Fibroblast of skin of left biceps (primary cell): ENCODE results near the gene ERC1.

Experiments used
- DNase-seq, 2 experiments: peaks; one replicate each; pipeline ENCODE4 v3.0.0-alpha.2; 2013; ENCODE audit warnings: low read depth in 2 of 2

Gene ERC1

DNA sequence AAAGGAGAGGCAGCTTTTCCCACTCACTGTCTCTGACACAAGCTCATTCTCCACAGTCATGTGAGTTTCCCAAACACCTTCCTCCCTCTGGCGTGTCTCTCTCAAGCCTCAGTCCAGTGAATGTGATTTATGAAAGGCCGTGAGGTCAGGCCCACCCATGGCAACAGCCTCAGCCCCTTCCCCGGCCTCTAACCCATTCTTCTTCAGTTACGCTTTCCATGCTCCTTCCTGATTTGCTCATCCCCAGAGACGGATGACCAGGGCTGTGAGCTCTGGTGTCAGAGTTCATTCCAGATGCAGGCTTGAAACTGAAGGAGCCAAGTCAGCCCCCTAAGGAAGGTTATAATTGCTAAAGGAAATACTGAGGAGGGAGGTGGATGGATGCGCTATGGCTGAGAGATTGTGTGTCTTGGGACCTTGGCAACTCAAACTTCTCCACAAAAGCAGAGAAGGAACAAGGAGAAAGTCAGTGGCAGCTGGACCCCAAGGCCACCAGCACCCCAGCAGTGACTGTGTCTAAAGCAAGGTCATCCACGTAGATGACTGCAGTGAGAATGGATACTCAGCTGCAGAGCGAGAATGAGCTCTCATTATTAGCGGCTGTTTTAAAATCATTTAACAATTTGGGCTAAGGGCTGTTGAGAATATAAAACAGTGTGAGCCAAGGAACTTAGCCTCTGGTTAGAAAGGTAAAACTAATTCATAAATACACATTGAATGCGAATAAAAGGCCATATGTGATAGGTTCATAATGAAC is 519.2 kb downstream of the ERC1 start:
- no peak for DNase-seq

DNA sequence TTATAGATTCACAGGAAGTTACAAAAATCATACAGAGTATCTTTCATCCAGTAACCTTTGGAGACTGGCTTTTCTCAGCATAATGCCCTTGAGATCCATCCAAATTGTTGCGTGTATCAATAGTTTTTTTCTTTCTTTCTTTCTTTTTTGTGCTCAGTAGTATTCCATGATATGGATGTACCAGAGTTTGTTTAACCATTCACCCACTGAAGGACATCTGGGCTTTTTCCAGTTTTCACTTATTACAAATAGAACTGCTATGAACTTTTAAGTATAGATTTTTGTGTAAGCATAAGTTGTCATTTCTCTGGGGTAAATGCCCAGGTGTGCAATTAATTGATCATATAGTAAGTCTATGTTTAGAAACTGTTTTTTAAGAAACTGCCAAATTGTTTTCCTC is 524.0 kb downstream of the ERC1 start:
- no peak for DNase-seq

DNA sequence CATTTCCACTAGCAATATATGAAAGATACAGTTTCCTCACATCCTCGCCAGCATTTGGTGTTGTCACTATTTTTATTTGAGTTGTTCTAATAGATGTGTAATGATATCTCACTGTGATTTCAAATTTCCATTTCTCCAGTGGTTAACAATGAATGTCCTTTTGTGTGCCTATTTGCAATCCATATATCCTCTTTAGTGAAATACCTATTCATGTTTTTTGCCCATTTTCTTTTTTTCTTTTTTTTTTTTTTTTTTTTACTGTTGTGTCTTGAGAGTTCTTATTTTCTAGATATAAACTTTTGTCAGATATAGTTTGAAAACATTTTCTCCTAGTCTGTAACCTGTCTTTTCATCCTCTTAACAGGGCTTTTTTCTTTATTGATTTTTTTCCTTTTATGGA is 524.4 kb downstream of the ERC1 start:
- no peak for DNase-seq

DNA sequence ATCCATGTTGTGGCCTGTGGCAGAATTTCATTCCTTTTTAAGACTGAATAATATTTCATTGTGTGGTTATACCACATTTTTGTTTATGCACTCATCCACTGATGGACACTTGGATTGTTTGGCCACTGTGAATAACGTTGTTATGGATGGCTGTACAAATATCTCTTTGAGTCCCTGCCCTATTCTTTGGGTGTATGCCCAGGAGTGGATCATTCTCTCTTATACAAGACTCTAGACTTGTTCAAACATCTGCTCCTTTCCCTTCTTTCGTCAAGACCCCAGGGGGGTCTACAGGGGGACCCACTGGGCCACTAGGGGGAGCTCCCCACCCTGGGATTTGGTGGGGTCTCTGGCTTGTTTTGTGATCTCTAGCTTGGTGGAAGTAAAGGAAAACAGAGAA is 526.0 kb downstream of the ERC1 start:
- DNase-seq: peak in 1 of 2 experiments; percentile 41

DNA sequence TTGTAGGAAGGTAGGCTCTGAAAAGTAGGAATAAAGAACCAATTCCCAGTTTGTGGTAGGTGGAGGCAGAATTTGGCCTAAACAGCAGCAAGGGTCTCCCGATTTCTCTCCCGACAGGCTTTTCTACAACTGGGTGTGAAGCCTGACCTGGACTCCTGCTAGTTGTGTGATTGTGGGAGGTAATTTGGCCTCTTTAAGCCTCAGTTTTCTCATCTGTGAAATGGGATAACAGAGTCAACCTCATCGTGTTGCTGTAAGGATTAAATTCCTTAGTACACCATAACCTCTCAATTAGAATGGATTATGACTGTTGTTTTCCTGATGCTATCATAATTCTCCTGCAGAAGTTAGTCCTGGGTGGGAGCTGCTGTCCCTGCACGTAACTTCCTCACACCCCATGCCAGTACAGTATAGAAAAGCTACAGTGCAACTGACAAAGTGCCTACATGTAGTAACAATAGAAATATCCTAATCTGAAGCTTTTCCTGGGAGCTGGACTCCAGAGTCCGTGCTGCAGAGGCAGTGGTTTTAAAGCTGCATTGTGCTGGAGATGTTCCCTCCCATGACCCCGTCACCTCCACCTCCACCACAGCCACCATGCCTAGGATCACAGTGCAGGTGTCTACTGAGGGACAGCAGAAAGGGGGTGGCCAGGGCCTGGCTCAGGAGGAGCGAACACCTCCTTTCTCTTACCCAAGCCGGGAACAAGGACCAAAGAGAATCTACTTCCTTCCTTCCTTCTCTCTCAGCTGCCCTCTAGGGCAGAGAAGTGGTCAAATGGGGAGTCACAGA is 526.9 kb downstream of the ERC1 start:
- no peak for DNase-seq

DNA sequence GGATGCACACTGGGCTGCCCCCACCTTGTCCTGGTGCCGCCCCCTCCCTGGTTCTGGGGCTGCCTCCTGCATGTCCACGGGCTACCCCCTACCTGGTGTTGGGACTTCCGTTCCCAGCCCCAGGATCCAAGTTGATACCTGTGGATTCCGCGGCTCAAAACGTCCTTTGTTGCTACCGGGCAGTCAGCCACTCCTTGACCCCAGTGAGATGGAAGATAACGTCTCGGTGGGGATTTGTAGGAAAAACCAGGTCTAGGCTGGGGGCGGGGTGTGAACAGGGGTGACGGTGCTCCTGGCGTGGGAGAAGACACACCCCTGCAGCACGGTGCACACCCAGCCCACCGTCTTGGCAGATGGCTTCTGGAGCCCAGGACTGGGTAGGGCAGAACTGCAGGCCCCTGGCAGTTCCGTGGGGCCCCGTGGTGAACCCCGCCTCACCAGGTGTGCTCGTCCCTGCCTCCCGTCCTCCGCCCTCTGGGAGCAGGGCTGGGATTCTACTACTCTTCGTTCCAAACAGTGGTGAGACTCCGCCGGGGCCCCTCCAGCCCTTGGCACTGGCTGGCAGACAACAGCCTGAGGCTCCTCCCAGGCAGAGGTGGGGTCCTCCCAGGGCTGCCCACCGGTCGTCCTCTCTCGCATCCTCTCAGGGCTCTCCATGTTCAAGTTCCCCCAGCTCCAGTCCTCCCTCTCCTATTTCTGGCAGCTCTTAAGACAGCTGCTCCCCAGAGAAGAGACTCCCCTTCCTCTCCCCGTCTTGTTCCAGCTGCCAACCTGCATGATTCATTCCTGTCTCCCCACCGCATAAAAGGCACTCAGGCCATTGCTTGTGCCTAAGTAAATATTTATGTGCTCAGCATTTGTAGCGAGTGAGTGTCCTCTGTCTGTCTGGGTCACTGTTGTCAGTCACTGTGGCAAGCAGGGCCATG is 527.8 kb downstream of the ERC1 start:
- no peak for DNase-seq

DNA sequence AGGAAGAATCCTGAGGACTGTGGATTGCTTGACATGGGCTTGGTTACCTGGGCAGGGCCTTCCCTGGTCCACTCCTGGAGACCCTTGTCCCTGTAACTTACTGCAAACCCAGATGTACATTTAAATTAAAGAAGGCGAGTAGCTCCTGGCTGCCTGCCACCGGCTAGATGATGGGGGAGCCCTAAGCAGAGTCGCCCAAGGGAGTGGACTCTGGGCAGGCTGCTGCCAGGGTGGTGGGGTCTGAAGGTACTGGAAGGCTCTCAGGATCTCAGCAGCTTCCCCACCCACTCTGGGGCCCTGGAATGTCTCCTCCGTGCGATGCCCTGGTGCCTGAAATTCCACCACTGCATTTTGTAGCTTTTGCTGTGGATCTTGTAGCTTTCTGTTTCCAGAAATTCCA is 528.6 kb downstream of the ERC1 start:
- no peak for DNase-seq

DNA sequence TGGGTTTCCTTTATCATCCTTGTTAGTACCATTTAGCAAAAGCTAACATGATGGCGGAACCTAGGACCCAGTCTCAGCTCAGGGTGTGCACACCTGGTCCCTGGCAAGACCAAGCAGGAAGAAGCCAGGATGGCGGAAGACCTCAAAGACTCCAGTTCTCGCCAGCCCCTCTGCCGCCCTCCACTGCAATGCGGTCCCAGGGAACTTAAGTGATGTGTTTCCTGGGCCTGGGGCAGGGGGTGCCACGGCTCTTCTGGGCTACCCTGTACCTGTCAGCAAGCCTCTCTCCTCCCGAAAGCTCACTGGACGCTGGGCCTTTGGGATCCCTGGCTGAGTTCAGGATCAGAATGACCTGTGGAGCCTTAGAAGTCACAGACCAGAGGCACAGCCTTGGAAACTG is 532.0 kb downstream of the ERC1 start:
- no peak for DNase-seq

DNA sequence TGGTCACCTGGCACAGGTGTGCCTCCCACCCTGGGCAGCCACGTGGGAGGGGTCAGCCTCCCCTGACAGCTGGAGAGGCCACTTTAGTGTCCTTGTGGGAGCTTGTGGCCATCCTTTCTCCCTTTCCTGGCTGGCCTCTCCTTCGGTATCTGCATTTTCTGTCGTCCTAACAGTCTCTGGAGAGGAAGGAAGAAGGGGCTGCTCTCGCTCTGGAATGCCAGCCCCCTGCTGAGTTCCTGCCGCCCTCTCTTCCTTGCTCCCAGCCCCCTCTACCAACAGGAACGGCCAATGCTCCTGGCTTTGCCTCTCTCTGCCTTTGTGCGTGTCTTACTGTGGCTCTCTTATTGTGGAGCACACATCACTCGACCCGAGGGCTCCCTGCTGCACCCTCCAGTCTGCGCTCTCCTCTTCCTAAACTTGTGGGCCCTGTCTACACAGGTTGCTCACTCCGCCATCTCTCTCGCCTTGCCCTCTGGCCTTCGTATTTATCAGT is 532.6 kb downstream of the ERC1 start:
- no peak for DNase-seq

DNA sequence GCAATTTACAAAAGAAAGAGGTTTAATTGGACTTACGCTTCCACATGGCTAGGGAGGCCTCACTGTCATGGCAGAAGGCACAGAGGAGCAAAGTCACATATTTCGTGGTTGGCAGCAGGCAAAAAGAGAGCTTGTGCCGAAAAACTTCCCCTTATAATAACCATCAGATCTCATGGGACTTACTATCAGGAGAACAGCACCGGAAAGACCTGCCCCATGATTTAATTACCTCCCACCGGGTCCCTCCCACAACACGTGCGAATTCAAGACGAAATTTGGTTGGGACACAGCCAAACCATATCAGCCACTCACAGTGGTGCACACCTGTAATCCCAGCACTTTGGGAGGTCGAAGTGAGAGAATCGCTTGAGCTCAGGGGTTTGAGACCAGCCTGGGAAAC is 534.8 kb downstream of the ERC1 start:
- no peak for DNase-seq

DNA sequence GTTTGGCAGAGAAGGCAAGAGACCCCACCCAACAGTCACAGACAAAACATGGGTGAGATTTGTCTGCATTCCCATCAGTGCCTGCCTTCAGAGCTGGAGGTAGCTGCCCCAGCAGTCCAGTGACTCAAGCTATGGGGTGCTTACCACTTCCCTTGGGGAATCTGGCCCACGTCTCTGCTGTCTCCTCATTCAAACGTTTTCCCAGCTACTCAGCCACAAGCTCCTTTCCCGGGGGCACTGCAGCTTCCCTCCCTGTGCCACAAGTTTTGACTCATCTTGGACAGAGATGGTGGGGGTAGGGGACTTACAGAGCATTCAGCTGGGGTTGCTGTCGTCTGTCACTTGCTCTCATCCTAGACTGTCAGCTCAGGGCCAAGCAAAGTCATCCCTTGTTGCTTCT is 536.8 kb downstream of the ERC1 start:
- no peak for DNase-seq

DNA sequence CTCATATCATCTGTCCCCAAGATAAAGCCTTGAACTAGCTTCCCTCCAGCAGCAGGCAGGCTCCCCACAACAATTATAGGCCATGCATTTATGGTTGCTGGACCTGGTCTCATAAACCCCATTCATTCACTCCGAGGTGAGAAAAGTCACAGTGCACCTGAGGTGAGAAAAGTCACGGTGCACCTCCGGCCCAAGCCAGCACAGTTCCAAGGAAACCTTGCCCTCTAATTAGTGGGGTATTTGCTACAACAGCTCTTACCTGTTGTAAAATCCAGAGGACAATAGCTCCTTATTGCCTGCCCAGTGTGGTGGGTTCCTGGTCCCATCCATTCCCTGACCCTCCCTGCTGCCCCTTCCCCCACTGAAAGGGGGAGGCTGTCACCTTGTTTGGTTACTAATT is 537.8 kb downstream of the ERC1 start:
- DNase-seq: no peak

DNA sequence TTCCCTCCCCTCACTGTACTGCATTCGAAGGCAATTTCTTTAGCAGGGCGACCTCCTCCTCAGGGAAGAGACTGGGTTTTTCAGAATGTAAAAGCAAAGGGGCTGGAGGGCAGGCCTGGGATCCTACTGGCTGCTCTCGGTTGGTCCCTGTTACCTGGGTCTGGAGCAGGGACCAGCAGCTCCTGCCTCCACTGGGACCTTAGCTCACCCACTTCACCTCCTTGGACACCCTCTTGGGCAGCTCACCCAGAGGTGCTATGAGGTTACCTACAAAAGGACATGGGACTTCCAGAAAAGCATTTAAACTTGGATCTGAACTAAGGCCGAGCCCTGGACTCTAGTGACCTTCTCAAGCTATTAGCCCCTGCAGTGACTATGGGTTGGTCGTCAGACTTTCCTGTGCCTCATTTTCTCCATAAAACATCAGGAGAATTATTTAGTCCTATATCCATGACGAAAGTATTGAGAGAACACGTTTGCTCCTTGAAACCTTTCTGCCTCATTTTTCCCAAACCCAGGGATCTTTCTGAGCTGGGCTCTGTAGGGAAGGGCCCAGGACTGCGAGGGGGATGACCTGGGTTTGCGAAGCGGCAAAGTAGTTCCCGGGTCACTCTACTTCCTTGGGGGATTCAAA is 538.3 kb downstream of the ERC1 start:
- DNase-seq: no peak

DNA sequence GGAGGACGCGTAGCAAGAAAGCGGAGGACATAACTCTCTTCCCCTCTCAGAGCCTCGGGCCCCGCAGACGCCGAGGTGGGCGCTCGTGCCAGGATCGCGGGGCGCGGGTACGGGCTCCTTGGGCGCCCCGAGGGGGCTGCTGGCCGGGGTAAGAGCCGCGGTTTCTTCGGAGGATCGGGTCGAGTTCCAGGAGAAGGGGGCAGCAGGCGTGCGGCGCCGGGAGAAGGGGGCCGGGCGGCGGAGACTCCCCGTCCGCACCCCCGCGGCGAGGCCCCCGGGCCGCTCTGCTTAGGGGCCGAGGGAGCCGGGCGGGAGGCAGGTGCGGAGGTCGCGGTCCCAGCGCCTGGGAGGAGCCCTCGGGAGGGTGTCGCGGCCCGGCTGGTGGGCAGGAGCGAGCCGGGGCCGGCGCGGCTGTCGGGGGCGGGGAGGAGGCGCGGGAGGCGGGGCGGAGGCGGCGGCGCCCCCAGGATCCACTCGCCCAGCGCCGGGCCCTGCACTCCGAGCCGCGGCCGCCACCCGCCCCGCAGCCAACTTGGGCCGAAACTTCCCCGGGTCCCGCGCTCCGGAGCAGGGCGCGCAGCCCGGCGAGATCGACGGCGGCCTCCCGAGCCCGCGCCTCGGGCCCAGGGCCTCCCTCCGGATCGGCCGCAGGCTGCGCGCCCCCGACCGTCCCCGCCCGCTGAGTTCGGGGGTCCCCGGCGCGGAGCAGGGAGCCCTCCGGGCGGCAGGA is 539.0 kb downstream of the ERC1 start:
- no peak for DNase-seq

DNA sequence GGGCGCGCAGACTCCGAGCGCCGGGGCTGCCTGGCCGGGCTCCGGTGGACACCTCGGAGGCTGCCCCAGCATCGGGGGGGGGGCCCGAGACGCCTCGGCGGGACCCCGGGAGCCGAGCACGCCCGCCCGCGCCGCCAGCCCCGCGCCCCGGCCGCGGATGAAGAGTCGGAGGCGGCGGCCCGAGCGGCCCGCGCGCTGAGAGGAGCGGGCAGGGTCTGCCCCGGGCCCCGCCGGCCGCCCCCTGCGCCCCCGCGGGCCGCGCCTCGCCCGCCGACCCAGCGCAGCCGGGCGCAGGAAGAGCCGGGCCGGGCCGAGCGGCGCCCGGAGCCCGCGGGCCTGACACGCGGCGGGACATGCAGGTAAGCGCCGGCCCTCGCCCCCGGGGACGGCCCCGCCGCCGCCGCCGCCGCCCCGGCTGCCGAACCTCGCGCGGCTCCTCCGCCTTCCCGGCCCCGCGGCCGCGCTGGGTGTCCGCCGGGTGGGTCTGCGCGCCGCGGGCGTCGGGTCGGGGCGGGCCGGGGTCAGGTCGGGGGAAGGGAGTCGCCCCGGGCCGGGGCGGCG is 539.6 kb downstream of the ERC1 start:
- no peak for DNase-seq

DNA sequence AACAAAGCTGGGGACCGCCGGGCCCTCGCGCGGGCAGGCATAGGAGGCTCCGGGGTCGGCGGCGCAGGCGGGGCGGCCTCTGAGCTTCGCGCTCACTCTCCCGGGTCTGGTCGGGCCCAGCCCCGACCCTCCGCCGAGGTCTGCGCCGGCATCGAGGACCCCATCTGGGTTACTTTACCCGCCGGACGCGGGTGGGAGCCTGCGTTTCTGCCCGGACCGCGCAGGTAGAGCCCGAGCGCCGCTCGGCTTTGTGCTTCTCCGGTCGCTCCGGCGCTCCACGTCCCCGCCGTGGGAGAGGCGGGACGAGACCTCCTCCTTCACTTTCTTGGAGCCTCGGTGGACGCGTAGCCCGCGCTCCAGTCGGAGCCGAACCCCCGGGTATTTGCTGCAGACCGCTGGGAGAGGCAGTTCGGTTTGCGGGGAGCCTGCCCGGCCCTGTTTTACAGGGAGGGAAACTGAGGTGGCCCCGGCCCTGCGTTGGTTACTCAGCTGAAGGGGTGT is 540.2 kb downstream of the ERC1 start:
- DNase-seq: no peak

DNA sequence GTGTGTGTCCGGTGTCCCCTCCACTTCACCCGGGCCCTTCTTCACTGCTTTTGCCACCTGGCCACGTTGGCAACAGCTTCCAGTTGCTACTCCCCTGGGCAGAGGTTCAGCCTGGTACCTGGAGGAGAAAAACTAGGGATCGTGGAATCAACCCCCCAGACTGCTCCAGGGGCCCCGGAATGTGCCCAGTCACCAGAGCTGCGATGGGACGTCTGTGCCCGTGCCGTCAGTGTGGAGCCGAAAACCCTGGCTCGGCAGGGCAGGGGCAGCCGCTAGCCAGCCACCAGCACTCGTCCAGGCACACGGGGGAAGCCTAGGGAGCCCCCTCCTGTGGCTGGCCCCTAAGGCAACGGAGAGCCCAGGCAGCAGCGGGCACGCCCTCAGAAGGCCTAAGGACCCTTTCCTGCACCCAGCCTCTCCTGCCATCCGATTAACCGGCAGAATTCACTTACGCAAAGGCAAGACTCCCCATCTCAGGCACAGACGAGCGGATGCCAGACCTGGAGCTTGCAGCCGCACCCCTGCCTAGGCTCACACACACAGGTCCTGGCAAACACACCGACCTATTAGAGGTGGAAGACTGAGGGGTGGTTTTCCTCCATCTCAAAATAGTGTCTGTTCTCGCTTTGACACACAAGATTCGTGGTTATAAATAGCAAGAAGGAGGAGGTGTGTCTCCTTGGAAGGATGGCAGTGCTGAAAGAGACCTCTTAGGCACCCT is 540.8 kb downstream of the ERC1 start:
- no peak for DNase-seq

DNA sequence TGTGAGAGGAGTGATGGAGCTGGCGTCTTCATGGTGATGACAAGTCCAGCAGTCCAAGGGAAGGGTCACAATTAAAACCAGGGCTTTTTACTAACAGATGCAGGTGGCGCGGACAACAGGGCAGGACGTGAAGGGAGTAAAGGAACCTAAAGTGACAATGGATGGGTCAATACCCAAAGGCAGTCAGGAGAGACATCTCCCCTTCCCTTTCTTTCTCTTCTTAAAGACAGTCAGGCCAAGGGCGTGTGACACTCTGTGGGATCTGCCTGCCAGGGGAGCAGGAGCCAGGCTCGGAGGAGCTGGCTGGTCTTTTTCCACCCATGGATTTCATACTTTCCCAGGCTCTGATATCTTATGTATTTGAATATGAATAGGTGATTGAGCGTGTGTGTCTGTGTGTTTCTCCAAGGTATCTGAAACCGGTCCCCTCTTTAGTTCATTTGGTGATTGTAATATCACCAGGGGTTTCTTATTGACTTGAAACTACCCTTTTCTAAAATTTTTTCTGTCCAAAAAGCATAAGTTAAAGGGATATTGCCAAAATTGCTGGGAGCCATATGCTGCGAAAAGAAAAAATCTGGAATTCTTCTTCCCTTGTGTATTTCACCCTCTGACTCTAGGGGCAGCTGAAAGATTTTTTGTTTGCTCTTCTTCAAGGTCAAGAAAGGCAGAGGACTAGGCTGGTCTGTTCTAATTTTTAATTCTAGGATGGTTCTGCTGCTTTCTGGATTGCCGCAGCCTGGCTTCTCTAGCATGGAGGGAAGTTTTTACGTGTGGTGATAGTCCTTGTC is 541.5 kb downstream of the ERC1 start:
- no peak for DNase-seq

DNA sequence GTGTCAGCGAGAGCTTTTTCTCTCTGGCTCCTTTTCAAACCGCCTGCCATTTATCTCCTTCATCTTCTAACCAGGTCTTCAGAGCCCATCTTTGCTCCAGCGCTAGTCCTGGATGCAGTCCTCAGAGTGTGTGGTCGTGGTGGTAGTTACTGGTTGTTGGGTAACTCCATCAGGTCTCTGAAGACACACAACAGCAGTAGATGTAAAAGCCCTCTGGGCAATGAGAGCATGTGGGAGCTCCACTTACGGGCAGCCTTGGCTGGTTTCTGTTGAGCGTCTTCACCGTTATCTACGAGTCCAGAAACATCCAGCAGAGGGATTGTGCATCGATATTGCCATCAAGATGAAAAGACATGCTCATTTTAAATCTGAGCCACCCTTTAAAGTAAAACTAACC is 542.2 kb downstream of the ERC1 start:
- no peak for DNase-seq
